ENCODE data around the gene RABEP2. TPM values are rescaled to one million over a fixed set of nuclear protein-coding genes. Genes with fewer than 3 reads are reported as not detected.

RABEP2 gene
- total RNA-seq, 1 donor from 2014 or later, result 38.3 TPM

- H3K27me3 ChIP-seq (ENCODE audit: control insufficient read depth, insufficient read depth, low read length), result peaks cover 32% of the 10 kb centered on the region
- H3K4me3 ChIP-seq (ENCODE audit: low read depth, low read length), result no peak overlapping the region
- TF ChIP-seq CTCF (IDR thresholded peaks at IDR 0.05; ENCODE audit: insufficient read depth, low read length, poor library complexity, severe bottlenecking), result no peak
- DNase-seq (ENCODE audit: low read depth), result no peak
- H3K36me3 ChIP-seq (ENCODE audit: control insufficient read depth, insufficient read depth, low read length), result no peaks in the 10 kb centered on the region
Observed at GRCh38 chr16:28880955-28881354, 44.1 kb downstream of the RABEP2 start.

GRCh38 chr16:28880589-28880915 lies 44.5 kb downstream of the RABEP2 start:
- H3K4me3 ChIP-seq (ENCODE audit: low read depth, low read length), result no peak overlapping the region
- no peak for TF ChIP-seq CTCF (IDR thresholded peaks at IDR 0.05; ENCODE audit: insufficient read depth, low read length, poor library complexity, severe bottlenecking)
- DNase-seq (ENCODE audit: low read depth), result no peak
- no peaks in the 10 kb centered on the region for H3K36me3 ChIP-seq (ENCODE audit: control insufficient read depth, insufficient read depth, low read length)
- peaks cover 32% of the 10 kb centered on the region for H3K27me3 ChIP-seq (ENCODE audit: control insufficient read depth, insufficient read depth, low read length)

GRCh38 chr16:28879841-28880588 lies 45.0 kb downstream of the RABEP2 start:
- TF ChIP-seq CTCF (IDR thresholded peaks at IDR 0.05; ENCODE audit: insufficient read depth, low read length, poor library complexity, severe bottlenecking), result no peak
- Histone ChIP-seq H3K4me3 (ENCODE audit: low read depth, low read length) (peak overlapping the region; percentile 57), H3K27me3 (ENCODE audit: control insufficient read depth, insufficient read depth, low read length) (peaks cover 32% of the 10 kb centered on the region), H3K36me3 (ENCODE audit: control insufficient read depth, insufficient read depth, low read length) (no peaks in the 10 kb centered on the region)
- DNase-seq (ENCODE audit: low read depth), result peak; percentile 28

- Histone ChIP-seq H3K36me3 (ENCODE audit: control insufficient read depth, insufficient read depth, low read length) (no peaks in the 10 kb centered on the region), H3K4me3 (ENCODE audit: low read depth, low read length) (peak overlapping the region; percentile 57), H3K27me3 (ENCODE audit: control insufficient read depth, insufficient read depth, low read length) (peaks cover 32% of the 10 kb centered on the region)
- no peak for TF ChIP-seq CTCF (IDR thresholded peaks at IDR 0.05; ENCODE audit: insufficient read depth, low read length, poor library complexity, severe bottlenecking)
- DNase-seq (ENCODE audit: low read depth), result no peak
Observed at GRCh38 chr16:28879261-28879840, 45.7 kb downstream of the RABEP2 start.

- peak within 1 kb of the TSS; percentile 57 for H3K4me3 ChIP-seq (ENCODE audit: low read depth, low read length)
- no peak for DNase-seq (ENCODE audit: low read depth)
- H3K27me3 ChIP-seq (ENCODE audit: control insufficient read depth, insufficient read depth, low read length), result peaks cover 27% of the 10 kb centered on the region
- TF ChIP-seq CTCF (IDR thresholded peaks at IDR 0.05; ENCODE audit: insufficient read depth, low read length, poor library complexity, severe bottlenecking), result no peak
- no peaks in the 10 kb centered on the region for H3K36me3 ChIP-seq (ENCODE audit: control insufficient read depth, insufficient read depth, low read length)
Observed at GRCh38 chr16:28878083-28878926, 46.7 kb downstream of the RABEP2 start, which contains the start of gene ATP2A1. TSS of gene ATP2A1 (plus strand) at chr16:28878488. CDS start at chr16:28878672, 184 bp downstream.

Data from kidney epithelial cell (primary cell).